Esophagus muscularis mucosa (tissue), 3 donors: ENCODE measurements around the gene SIAH2.

Experiments used
- CTCF ChIP-seq, 3 experiments: fragments of 200-600 bp in 2 of 3; fragments of 450-650 bp in 1 of 3; sonication (generic) in 2 of 3; IDR thresholded peaks; one replicate each; pipeline ENCODE4 v1.5.1; 2017 to 2019; ENCODE audit warnings: antibody characterized with exemption in 3 of 3, mild to moderate bottlenecking in 2 of 3, moderate library complexity in 1 of 3
- POLR2A ChIP-seq: fragments of 450-650 bp; IDR thresholded peaks from one replicate; pipeline ENCODE4 v1.6.1; 2017; ENCODE audit warnings: antibody characterized with exemption, moderate library complexity, mild to moderate bottlenecking, low read depth

GRCh38 chr3:150725548-150725947, 37.4 kb downstream of the SIAH2 start:
- TF ChIP-seq CTCF (IDR thresholded peaks at IDR 0.05) (no peak), POLR2A (no peak)
